ENCODE data around the gene HSF4. TPM values are rescaled to one million over a fixed set of nuclear protein-coding genes. Genes with fewer than 3 reads are reported as not detected.

The HSF4 gene
- total and polyA plus RNA-seq, 2 of the 4 experiments (the other 2 are of a cell fraction) = 0.54 to 7.5 TPM

- Histone ChIP-seq H3K4me3 (ENCODE audit: insufficient read depth, low read depth, low read length) (no peak overlapping the region), H2AK9ac (replicated peaks; ENCODE audit: low read depth, low read length, poor library complexity) (no peak overlapping the region), H4K91ac (ENCODE audit: insufficient read depth, low read depth, low read length) (no peak overlapping the region), H3K27me3 (ENCODE audit: control insufficient read depth, insufficient read depth, low read length) (no peaks in the 10 kb centered on the region), H4K8ac (ENCODE audit: low read depth in 2 of 2, low read length in 2 of 2) (no peak overlapping the region), H2BK15ac (ENCODE audit: low read depth, low read length) (no peak overlapping the region), H3K23ac (ENCODE audit: low read depth, low read length) (no peak overlapping the region), H3K79me1 (ENCODE audit: low read depth in 1 of 2, low read length in 2 of 2) (peaks cover 0 to 1% of the 10 kb centered on the region in 2 experiments; a peak in 2 of 4 replicates), H3K56ac (ENCODE audit: extremely low read depth, insufficient read depth, low read length) (no peak overlapping the region), H3K4me2 (ENCODE audit: low read depth, low read length) (no peak overlapping the region), H3K9me3 (ENCODE audit: control insufficient read depth, insufficient read depth, low read length) (no peaks in the 10 kb centered on the region), H3K36me3 (ENCODE audit: control insufficient read depth, insufficient read depth, low read length) (peaks cover 69% of the 10 kb centered on the region), H3K14ac (replicated peaks; ENCODE audit: low read depth, low read length) (no peak overlapping the region), H4K5ac (ENCODE audit: low read depth, low read length) (no peak overlapping the region), H3K27ac (ENCODE audit: insufficient read depth, low read length) (no peak overlapping the region), H2BK120ac (ENCODE audit: low read depth, low read length) (no peak overlapping the region), H3K18ac (ENCODE audit: low read depth, low read length) (no peak overlapping the region), H2BK20ac (ENCODE audit: low read depth, low read length) (no peak overlapping the region), H3K9me1 (ENCODE audit: insufficient read depth, low read length) (peaks cover 4% of the 10 kb centered on the region; the same call in 1 of the 2 replicates), H2BK5ac (ENCODE audit: low read depth, low read length, poor library complexity, severe bottlenecking) (no peak overlapping the region), H2AK5ac (ENCODE audit: low read depth, low read length) (no peak overlapping the region), H3K9ac (ENCODE audit: low read depth, low read length) (no peak overlapping the region), H4K20me1 (ENCODE audit: insufficient read depth, low read length) (no peaks in the 10 kb centered on the region; the same call in 1 of the 2 replicates), H3K4ac (ENCODE audit: low read depth, low read length) (no peak overlapping the region), H2AFZ (replicated peaks; ENCODE audit: low read length, poor library complexity) (no peak overlapping the region), H3K4me1 (ENCODE audit: control insufficient read depth, insufficient read depth, low read length) (no peaks in the 10 kb centered on the region)
- ChIA-PET CTCF (no interaction called here), POLR2A (ENCODE audit: unreplicated experiment) (no interaction called here)
- no TSS peak for BruUV-seq (replicated peaks)
- TF ChIP-seq CHD1 (IDR thresholded peaks at IDR 0.05; ENCODE audit: low read depth, low read length) = no peak
- TF ChIP-seq RFX5 (IDR thresholded peaks at IDR 0.05; ENCODE audit: low read depth, low read length) = no peak
- TF ChIP-seq CEBPB (IDR thresholded peaks at IDR 0.05; ENCODE audit: low read depth, low read length) = no peak
- TF ChIP-seq MAZ (IDR thresholded peaks at IDR 0.05; ENCODE audit: borderline replicate concordance, low read depth, low read length) = no peak
- TF ChIP-seq MAFK (IDR thresholded peaks at IDR 0.05; ENCODE audit: low read depth, low read length) = no peak
- TF ChIP-seq RAD21 (IDR thresholded peaks at IDR 0.05; ENCODE audit: low read length) = no peak
- TF ChIP-seq SMC3 (IDR thresholded peaks at IDR 0.05; ENCODE audit: low read depth, low read length) = no peak
- TF ChIP-seq BHLHE40 (IDR thresholded peaks at IDR 0.05; ENCODE audit: low read depth, low read length) = no peak
- TF ChIP-seq, protein P1, sequence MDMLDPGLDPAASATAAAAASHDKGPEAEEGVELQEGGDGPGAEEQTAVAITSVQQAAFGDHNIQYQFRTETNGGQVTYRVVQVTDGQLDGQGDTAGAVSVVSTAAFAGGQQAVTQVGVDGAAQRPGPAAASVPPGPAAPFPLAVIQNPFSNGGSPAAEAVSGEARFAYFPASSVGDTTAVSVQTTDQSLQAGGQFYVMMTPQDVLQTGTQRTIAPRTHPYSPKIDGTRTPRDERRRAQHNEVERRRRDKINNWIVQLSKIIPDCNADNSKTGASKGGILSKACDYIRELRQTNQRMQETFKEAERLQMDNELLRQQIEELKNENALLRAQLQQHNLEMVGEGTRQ (IDR thresholded peaks at IDR 0.05; ENCODE audit: low read depth, low read length) = no peak
- no peak for TF ChIP-seq CTCF (conservative IDR thresholded peaks at IDR 0.05; ENCODE audit: low read depth, low read length)
- no peak for TF ChIP-seq RCOR1 (IDR thresholded peaks at IDR 0.05; ENCODE audit: insufficient replicate concordance, low read length)
- TF ChIP-seq, protein P2, sequence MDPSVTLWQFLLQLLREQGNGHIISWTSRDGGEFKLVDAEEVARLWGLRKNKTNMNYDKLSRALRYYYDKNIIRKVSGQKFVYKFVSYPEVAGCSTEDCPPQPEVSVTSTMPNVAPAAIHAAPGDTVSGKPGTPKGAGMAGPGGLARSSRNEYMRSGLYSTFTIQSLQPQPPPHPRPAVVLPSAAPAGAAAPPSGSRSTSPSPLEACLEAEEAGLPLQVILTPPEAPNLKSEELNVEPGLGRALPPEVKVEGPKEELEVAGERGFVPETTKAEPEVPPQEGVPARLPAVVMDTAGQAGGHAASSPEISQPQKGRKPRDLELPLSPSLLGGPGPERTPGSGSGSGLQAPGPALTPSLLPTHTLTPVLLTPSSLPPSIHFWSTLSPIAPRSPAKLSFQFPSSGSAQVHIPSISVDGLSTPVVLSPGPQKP (IDR thresholded peaks at IDR 0.05; ENCODE audit: borderline replicate concordance, low read depth, low read length) = no peak
- ATAC-seq (ENCODE audit: low read depth) (no peak), DNase-seq (no peak)
- 100% methylated on average over 1 of the region's 9 CpGs; no CpG with 5 or more reads in 1 of the 2 experiments for WGBS, 2 experiments (ENCODE audit: extremely low coverage in 2 of 2, insufficient read length in 1 of 2)
- intact Hi-C loops (cut with micrococcal nuclease) (no loop called here), in situ Hi-C loops (cut with MboI; ENCODE audit: low sequenced_read_pairs) (no loop called here), dilution Hi-C loops (cut with HindIII; ENCODE audit: low sequenced_read_pairs, unreplicated experiment) (no loop called here)
These were observed 22.2 kb upstream of the HSF4 start for GRCh38 chr16:67142342-67142741.
